Tibial nerve (tissue), 4 donors: Measurements from ENCODE around the gene SRPX2. TPM values are rescaled to one million over a fixed set of nuclear protein-coding genes. Genes with fewer than 3 reads are reported as not detected.

ENCODE experiments used
- DNase-seq, 2 donors: peaks; one replicate each; pipeline ENCODE4 v3.0.0-alpha.2; 2019; ENCODE audit warnings: low spot score in 2 of 2
- H3K27ac ChIP-seq, 4 donors: fragments of 200-600 bp; sonication (generic) in 3 of 4; one replicate each; pipeline ENCODE4 v1.5.1; 2017 to 2019; ENCODE audit warnings: mild to moderate bottlenecking in 1 of 4
- H3K27me3 ChIP-seq, 2 donors: fragments of 200-600 bp; sonication (generic) in 1 of 2; one replicate each; pipeline versions ENCODE4 v1.5.1 to v1.6.0; 2017 to 2019
- H3K36me3 ChIP-seq, 3 donors: fragments of 200-600 bp; sonication (generic); one replicate each; pipeline ENCODE4 v1.5.1; 2018 to 2019
- H3K4me1 ChIP-seq, 4 donors: fragments of 200-600 bp; sonication (generic) in 3 of 4; one replicate each; pipeline ENCODE4 v1.5.1; 2017 to 2019
- H3K4me3 ChIP-seq, 4 donors: fragments of 200-600 bp; sonication (generic) in 3 of 4; one replicate each; pipeline ENCODE4 v1.5.1; 2017 to 2019; ENCODE audit warnings: mild to moderate bottlenecking in 1 of 4, moderate library complexity in 1 of 4
- H3K9me3 ChIP-seq, 4 donors: fragments of 200-600 bp; sonication (generic) in 3 of 4; one replicate each; pipeline ENCODE4 v1.5.1; 2017 to 2019
- EP300 ChIP-seq, 2 donors: sonication (generic); formaldehyde crosslinking; IDR thresholded peaks; one replicate each; pipeline ENCODE4 v1.6.1; 2017; ENCODE audit warnings: antibody characterized with exemption in 2 of 2, mild to moderate bottlenecking in 1 of 2
- POLR2A ChIP-seq, 2 donors: fragments of 450-650 bp; IDR thresholded peaks; one replicate each; pipeline ENCODE4 v1.6.1; 2017; ENCODE audit warnings: antibody characterized with exemption in 2 of 2, mild to moderate bottlenecking in 2 of 2, moderate library complexity in 2 of 2
- WGBS, 2 donors: methylation state at CpG; one replicate each; pipeline ENCODE4 v1.1.5; 2018; 5-methylcytosine and 5-hydroxymethylcytosine counted together
- total RNA-seq, 4 donors: library from RNA; depleted of rRNA; stranded (reverse); fragments of >200 nt; gene quantifications; one replicate each; pipeline ENCODE4 v1.1.0, GENCODE V29; 2016
- TF ChIP-seq, protein P1 (sequence below), 5 experiments: fragments of 200-600 bp in 3 of 5; fragments of 450-650 bp in 2 of 5; sonication (generic) in 3 of 5; IDR thresholded peaks; one replicate each; pipeline ENCODE4 v1.5.1; 2016 to 2019; ENCODE audit warnings: antibody characterized with exemption in 5 of 5, mild to moderate bottlenecking in 3 of 5, moderate library complexity in 2 of 5

SRPX2 gene
- total RNA-seq, 4 donors from 2014 or later, result 50.0 to 91.2 (median 56.7) TPM

DNA sequence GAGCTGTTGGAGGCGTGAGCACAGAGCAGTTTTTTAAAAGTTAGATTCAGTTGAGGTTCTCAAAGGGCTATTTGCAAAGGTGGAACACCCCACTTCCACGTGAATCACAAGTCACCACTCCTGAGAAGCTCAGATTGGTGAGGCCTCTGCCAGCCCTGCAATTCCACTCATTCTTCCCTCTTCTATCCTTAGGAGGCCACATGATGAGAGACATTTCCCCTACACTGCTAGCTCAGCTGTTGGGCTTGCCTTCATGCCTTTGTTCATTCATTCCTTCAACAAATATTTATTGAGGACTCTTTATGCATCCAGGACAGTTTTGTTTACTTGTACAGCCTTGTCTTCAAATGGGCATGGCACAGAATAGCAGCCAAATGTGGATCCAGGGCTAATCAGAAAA, 3.7 kb downstream of the SRPX2 start:
- no peak for DNase-seq
- Histone ChIP-seq H3K4me1 (peaks cover 0 to 60% (median 11%) of the 10 kb centered on the region in 4 donors), H3K27me3 (peaks cover 2 to 9% of the 10 kb centered on the region in 2 donors), H3K4me3 (no peak overlapping the region), H3K9me3 (no peaks in the 10 kb centered on the region), H3K27ac (peak overlapping the region in 3 of 4 donors; percentile 65 to 88 (median 86)), H3K36me3 (no peaks in the 10 kb centered on the region)
- 60 to 64% methylated on average over 2 of the region's 2 CpGs for WGBS, 2 donors
- TF ChIP-seq POLR2A (IDR thresholded peaks at IDR 0.05), result no peak
- TF ChIP-seq EP300 (IDR thresholded peaks at IDR 0.05), result no peak
- TF ChIP-seq, protein P1, sequence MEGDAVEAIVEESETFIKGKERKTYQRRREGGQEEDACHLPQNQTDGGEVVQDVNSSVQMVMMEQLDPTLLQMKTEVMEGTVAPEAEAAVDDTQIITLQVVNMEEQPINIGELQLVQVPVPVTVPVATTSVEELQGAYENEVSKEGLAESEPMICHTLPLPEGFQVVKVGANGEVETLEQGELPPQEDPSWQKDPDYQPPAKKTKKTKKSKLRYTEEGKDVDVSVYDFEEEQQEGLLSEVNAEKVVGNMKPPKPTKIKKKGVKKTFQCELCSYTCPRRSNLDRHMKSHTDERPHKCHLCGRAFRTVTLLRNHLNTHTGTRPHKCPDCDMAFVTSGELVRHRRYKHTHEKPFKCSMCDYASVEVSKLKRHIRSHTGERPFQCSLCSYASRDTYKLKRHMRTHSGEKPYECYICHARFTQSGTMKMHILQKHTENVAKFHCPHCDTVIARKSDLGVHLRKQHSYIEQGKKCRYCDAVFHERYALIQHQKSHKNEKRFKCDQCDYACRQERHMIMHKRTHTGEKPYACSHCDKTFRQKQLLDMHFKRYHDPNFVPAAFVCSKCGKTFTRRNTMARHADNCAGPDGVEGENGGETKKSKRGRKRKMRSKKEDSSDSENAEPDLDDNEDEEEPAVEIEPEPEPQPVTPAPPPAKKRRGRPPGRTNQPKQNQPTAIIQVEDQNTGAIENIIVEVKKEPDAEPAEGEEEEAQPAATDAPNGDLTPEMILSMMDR (IDR thresholded peaks at IDR 0.05), result no peak

DNA sequence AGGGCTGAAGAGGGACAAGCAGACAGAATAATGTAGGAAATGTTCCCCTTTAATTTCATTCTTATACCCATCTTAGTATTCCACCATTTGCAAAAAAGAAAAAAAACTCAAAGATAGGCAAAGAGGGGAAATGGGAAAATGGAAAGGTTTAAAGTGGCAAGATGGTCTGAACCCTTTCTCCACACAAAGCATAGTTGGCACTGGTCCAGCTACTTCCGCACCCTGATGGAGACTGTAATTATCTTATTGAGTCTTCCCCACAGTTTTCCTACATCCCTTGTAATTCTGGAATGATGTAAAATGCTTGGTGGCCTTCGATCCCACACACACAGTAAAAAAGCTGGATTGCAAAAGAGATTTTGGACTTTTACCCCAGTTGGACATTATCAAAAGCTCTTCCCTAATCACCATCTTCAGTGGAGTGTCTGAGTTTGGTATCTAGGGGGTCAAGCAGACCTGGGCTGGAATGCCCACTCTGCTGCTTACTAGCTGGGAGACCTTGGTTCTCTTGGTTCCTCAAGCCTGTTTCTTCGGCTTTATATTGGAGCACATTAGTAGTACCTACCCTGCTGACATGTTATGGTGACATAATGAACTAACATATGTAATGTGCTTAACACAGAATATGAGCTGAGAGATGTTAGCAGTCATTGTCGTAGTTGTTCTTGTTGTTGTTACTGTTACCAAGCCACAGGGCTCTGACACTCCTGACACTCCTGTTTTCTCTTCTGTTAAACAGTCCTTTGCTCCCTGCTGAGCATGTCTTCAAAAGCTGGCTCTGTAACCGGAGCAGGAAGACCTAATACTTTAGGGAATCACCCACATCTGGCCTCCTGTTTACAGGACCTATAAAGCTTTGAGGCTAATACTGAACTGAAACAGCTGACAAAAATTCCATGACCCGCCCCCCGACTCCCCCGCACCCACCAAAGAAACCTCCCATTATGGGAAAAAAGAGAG, 4.7 kb downstream of the SRPX2 start:
- WGBS, 2 donors, result 37 to 48% methylated on average over 8 of the region's 8 CpGs

DNA sequence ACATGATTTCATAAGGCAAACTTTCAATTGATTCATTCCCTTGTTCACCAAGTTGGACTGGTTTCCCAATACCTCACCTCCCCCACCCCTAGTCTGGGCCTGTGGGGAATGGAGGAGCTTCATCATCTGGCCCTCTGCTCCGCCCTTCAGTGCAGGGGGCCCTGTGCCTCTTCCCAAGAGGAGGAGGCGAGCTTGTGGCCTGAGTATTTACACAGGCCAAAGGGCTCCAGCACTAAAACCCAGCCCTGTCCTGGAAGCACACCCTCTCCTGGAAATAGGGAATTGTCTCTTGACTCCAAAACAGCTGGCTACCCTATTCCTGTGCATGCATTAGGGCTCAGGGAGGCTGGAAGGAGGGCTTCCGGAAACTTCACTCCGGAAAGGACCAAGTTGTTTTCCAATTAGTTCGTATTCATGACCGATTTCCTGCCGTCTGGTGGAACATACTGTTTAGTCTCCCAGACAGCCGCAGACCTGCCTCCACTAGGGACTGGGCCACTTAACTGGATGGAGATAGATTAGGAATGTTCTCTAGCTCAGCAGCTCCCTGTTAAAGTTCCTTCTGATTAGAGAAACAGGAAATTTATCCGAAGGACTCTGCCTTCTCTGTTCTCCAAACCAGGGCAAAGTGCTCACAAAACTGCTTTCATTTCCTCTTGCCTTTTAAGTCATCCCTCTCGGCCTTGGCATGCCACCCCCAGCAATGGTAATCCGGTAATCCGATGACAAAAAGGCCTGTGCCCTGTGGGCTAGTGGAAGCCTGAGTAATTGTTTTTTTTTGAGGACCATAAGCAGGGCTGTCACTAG, 5.8 kb downstream of the SRPX2 start:
- H3K9me3 ChIP-seq, result no peaks in the 10 kb centered on the region
- H3K27ac ChIP-seq, result peak overlapping the region; percentile 56 to 88 (median 83)
- no peaks in the 10 kb centered on the region for H3K36me3 ChIP-seq
- peak; percentile 19 to 84 for TF ChIP-seq EP300 (IDR thresholded peaks at IDR 0.05)
- TF ChIP-seq, protein P1 (IDR thresholded peaks at IDR 0.05), result no peak
- TF ChIP-seq POLR2A (IDR thresholded peaks at IDR 0.05), result peak in 1 of 2 donors; percentile 23
- H3K4me3 ChIP-seq, result no peak overlapping the region
- peaks cover 2 to 9% of the 10 kb centered on the region in 2 donors for H3K27me3 ChIP-seq
- H3K4me1 ChIP-seq, result peaks cover 0 to 43% (median 11%) of the 10 kb centered on the region in 4 donors
- 45% methylated on average over 10 to 12 of the region's 12 CpGs for WGBS, 2 donors
- DNase-seq, result peak; percentile 67 to 79

More for the DNA sequence above, 4.7 kb downstream of the SRPX2 start:
- TF ChIP-seq, protein P1 (IDR thresholded peaks at IDR 0.05), result no peak
- TF ChIP-seq EP300 (IDR thresholded peaks at IDR 0.05) (no peak), POLR2A (IDR thresholded peaks at IDR 0.05) (no peak)
- H3K36me3 ChIP-seq, result no peaks in the 10 kb centered on the region
- H3K9me3 ChIP-seq, result no peaks in the 10 kb centered on the region
- DNase-seq, result no peak
- H3K27me3 ChIP-seq, result peaks cover 2 to 9% of the 10 kb centered on the region in 2 donors
- no peak overlapping the region for H3K4me3 ChIP-seq
- peaks cover 0 to 51% (median 11%) of the 10 kb centered on the region in 4 donors for H3K4me1 ChIP-seq
- peak overlapping the region; percentile 56 to 88 (median 76) for H3K27ac ChIP-seq

DNA sequence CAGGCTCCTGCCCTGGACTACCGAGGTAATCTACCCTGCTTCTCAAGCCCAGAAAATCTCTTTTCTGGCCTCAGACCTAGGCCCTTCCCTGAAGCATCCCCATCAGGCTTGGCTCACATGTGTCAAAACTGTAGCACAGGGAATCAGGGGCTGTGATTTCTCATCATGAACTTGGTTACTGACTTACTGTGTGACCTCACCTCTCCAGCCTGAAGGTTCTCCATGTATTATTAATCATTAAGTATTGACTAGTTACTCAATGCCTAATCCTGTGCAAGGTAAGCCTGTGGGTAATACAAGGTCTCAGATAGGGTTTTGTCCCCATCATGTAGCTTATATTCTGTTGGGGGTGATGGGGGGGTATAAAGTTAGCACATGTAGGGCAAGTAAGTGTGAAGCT, 6.8 kb downstream of the SRPX2 start:
- H3K4me1 ChIP-seq, result peaks cover 0 to 40% (median 11%) of the 10 kb centered on the region in 4 donors
- no peak overlapping the region for H3K4me3 ChIP-seq
- H3K27me3 ChIP-seq, result peaks cover 0 to 2% of the 10 kb centered on the region in 2 donors
- peak overlapping the region; percentile 56 to 88 (median 83) for H3K27ac ChIP-seq
- DNase-seq, result no peak
- no peaks in the 10 kb centered on the region for H3K36me3 ChIP-seq
- H3K9me3 ChIP-seq, result no peaks in the 10 kb centered on the region
- TF ChIP-seq, protein P1 (IDR thresholded peaks at IDR 0.05), result no peak
- TF ChIP-seq POLR2A (IDR thresholded peaks at IDR 0.05), result no peak
- TF ChIP-seq EP300 (IDR thresholded peaks at IDR 0.05), result no peak
- WGBS, 2 donors, result 70 to 100% methylated on average over 1 of the region's 1 CpG
